Measurements from ENCODE around the gene SLC46A3.

GRCh38 chr13:28744656-28745055, 25.9 kb upstream of the SLC46A3 start:
- no peak for TF ChIP-seq CTCF (IDR thresholded peaks at IDR 0.05)
- no peak for TF ChIP-seq POLR2A (IDR thresholded peaks at IDR 0.05)
